Right renal pelvis (tissue), 4 donors: ENCODE results near the gene PPEF1. TPM values are rescaled to one million over a fixed set of nuclear protein-coding genes. Genes with fewer than 3 reads are reported as not detected.
"Not testable (repeated sequence)": the region's sequence is repeated elsewhere in the genome, so short reads cannot be mapped to it uniquely, and the experiment has no call there.

Experiments
- DNase-seq, 4 donors: peaks; one replicate each; pipeline ENCODE4 v3.0.0-alpha.2; 2013; ENCODE audit warnings: low read depth in 4 of 4, low spot score in 3 of 4, missing footprints in 1 of 4
- polyA plus RNA-seq, 4 donors: library from polyadenylated mRNA; unstranded; fragments of 120-200 nt; gene quantifications; one replicate each; pipeline ENCODE4 v1.2.1, GENCODE V29; 2013; ENCODE audit not compliant: insufficient read length in 4 of 4

The PPEF1 gene
- polyA plus RNA-seq, 4 donors: 0.44 to 1.0 (median 0.54) TPM

GRCh38 chrX:18789916-18790315 is 82.5 kb downstream of the PPEF1 start:
- no peak for DNase-seq

GRCh38 chrX:18792828-18793227 is 85.4 kb downstream of the PPEF1 start:
- DNase-seq: no peak

- DNase-seq: no peak
Observed at GRCh38 chrX:18793601-18794089, 86.2 kb downstream of the PPEF1 start.

GRCh38 chrX:18797141-18797540 is 89.7 kb downstream of the PPEF1 start:
- DNase-seq: no peak

GRCh38 chrX:18799911-18800310 is 92.5 kb downstream of the PPEF1 start:
- no peak for DNase-seq

GRCh38 chrX:18809641-18810040 is 102.2 kb downstream of the PPEF1 start:
- DNase-seq: no peak

GRCh38 chrX:18810416-18810815 is 103.0 kb downstream of the PPEF1 start:
- DNase-seq: no peak

- no peak for DNase-seq
Observed at GRCh38 chrX:18825375-18825774, 117.9 kb downstream of the PPEF1 start.

GRCh38 chrX:18828832-18829404 is 121.5 kb downstream of the PPEF1 start:
- no peak for DNase-seq

- DNase-seq: no peak
Observed at GRCh38 chrX:18833071-18833731, 125.8 kb downstream of the PPEF1 start.

GRCh38 chrX:18847901-18848300 is 140.5 kb downstream of the PPEF1 start:
- DNase-seq: not testable (repeated sequence)

- DNase-seq: no peak
Observed at GRCh38 chrX:18855919-18856644, 148.6 kb downstream of the PPEF1 start.

GRCh38 chrX:18856645-18856997 is 149.2 kb downstream of the PPEF1 start:
- DNase-seq: no peak

GRCh38 chrX:18861511-18861910 is 154.1 kb downstream of the PPEF1 start:
- peak in 1 of 4 donors; percentile 24 for DNase-seq

GRCh38 chrX:18864390-18864920 is 157.0 kb downstream of the PPEF1 start:
- no peak for DNase-seq

- no peak for DNase-seq
Observed at GRCh38 chrX:18871161-18871890, 163.9 kb downstream of the PPEF1 start.

- no peak for DNase-seq
Observed at GRCh38 chrX:18871970-18872369, 164.5 kb downstream of the PPEF1 start.

- no peak for DNase-seq
Observed at GRCh38 chrX:18872621-18873020, 165.2 kb downstream of the PPEF1 start.

- DNase-seq: no peak
Observed at GRCh38 chrX:18873189-18873791, 165.8 kb downstream of the PPEF1 start.

GRCh38 chrX:18873836-18874235 is 166.4 kb downstream of the PPEF1 start:
- no peak for DNase-seq
